MM.1S (cell line): ENCODE data around the gene TECPR2.

Experiments used
- CTCF ChIP-seq: fragments of 300-600 bp; sonication (generic); IDR thresholded peaks from 2 replicates; pipeline ENCODE4 v1.5.1; 2016; ENCODE audit warnings: antibody characterized with exemption, low read length, mixed read lengths
- EZH2phosphoT487 ChIP-seq: fragments of 300-600 bp; sonication (generic); IDR thresholded peaks from 2 replicates; pipeline ENCODE4 v1.6.1; 2018; ENCODE audit warnings: antibody characterized with exemption, low read length

GRCh38 chr14:102370305-102370809, 7.6 kb downstream of the TECPR2 start:
- TF ChIP-seq EZH2phosphoT487: no peak
- no peak for TF ChIP-seq CTCF
